NCI-H345 treated with DMSO at 0.1 percent for 48 hours (cell line): ENCODE measurements around the gene AOAH.
"Not testable (repeated sequence)": the region's sequence is repeated elsewhere in the genome, so short reads cannot be mapped to it uniquely, and the experiment has no call there.

ENCODE experiments used
- DNase-seq: peaks from one replicate; lab custom pipeline; 2025; ENCODE audit not compliant: unreplicated experiment; lab: John Stamatoyannopoulos, UW

AOAH gene

DNA sequence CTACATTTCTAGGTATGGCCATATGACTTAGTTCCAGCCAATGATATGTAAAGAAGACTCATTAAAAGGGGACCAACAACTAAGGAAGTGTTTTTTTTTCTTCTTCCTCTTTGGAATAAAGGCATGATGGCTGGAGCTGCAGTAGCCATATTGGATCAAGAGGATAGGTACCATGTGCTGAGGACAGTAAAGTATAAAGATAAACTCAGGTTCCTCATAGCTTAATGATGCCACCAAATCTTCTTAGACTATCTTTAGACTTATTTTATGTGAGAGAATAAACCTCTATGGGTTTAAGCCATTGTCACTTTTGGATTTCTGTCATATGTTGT lies 249.3 kb downstream of the AOAH start:
- DNase-seq, result no peak

- no peak for DNase-seq
Observed at GRCh38 chr7:36474283-36475010, 249.8 kb downstream of the AOAH start.

GRCh38 chr7:36473454-36474282 lies 250.6 kb downstream of the AOAH start:
- peak; percentile 21 for DNase-seq

GRCh38 chr7:36472141-36472729 lies 252.1 kb downstream of the AOAH start:
- no peak for DNase-seq

DNA sequence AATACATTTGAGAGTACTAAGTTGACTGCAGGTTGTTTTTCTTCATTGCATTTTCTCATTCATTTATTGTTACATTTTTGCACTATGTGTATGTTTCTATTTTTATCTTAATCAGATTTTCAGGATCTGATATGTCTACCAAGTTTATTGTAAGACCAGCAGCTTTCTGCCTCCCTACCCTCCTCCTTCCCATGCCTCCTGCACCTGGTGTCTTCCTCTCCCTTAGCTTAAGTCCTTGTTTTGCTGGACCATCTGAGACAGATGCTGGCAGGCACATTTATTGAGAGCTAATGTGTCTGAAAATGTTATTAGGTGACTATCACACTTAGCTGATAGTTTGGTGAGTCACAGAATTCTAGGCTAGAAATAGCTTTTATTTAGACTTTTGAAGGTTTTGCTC lies 255.1 kb downstream of the AOAH start:
- no peak for DNase-seq

DNA sequence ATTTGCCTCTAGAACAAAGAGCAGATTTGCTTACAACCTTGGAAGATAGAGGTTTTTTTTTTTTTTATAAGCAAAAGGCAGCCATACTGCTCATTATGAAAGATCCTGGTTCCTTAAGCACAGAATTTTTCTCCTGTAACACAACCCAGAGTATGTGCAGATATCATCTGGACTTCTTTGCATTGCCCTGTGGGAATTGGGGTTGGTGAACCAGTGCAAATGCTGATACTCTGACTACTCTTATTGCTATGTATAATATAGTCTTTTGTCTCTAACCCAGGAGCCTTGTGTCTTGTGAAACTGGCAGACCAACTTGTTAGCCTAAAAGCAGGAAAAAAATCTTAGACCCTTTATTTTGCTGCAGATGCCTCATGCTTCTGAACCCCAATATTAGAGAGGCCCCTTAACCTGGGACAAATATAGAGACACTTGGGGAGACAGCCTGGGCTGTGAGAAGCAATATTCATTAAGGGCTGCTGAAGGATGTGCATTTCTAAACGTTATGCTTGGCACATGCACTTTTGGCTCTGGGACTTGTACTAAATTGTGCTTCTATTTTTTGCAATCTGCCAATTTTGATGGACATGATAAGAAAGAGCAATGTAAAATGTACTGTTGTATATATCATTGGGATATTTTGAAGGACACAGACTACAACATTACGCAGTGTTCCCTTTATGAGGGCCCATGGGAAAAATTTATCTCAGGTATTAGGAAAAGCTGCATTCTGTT lies 255.8 kb downstream of the AOAH start:
- no peak for DNase-seq

DNA sequence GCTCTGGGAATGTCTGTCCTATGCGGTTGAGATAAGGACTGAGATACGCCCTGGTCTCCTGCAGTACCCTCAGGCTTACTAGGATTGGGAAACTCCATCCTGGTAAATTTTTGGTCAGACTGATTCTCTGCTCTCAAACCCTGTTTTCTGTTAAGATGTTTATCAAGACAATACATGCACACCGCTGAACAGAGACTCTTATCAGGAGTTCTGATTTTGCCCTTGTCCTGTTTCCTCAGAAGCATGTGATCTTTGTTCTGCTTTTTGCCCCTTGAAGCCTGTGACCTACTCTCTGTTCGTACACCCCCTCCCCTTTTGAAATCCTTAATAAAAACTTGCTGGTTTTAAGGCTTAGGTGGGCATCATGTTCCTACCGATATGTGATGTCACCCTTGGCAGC lies 258.3 kb downstream of the AOAH start:
- DNase-seq, result not testable (repeated sequence)

- DNase-seq, result no peak
Observed at GRCh38 chr7:36464271-36464670, 260.0 kb downstream of the AOAH start.
